Ramos (cell line): ENCODE results near the gene TSHZ2.
"Not testable (repeated sequence)": the region's sequence is repeated elsewhere in the genome, so short reads cannot be mapped to it uniquely, and the experiment has no call there.

Source experiments
- in situ Hi-C: fragments of 300-500 bp; cut with MboI; formaldehyde crosslinking; loops from one replicate; pipeline ENCODE4 v1.14.3; 2022; ENCODE audit warnings: low sequenced_read_pairs; ENCODE audit not compliant: unreplicated experiment

The TSHZ2 gene

DNA sequence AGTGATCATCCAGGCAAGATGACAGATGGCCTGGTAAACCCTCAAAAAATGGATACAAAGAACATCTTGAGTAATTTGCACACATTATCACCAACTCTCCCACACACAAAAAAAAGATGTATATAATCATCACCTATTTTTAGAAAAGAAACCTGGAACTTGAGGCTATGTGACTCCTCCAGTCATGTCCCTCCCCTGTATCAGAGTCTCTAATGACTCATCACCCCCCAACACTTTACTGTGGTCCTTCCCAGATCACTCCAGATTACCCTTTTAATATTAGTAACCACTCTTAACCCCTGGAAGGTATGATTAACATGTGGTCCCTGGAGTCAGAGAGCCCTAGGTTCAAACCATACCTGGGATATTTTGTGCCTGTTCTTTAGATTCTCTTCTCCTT lies 476.7 kb downstream of the TSHZ2 start:
- in situ Hi-C loops: no loop called here

DNA sequence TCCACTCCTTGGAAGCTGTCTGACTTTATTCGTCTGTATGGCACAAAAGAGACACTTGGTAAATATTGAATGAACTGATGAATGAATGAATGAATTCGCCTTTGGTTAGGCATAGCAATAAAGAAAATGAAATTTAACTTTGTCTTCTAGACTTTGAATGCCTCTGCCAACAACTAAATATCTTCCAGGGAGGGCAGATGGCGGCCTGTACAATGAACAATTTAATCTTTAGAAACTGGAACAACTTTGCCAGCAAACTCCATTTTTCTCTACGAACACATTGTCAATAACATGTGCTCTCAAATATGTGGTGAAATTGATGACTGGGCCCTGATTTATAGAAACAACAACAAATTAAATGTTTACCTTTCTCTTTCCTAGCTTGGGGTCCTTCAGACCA lies 480.9 kb downstream of the TSHZ2 start:
- in situ Hi-C loops: no loop called here

DNA sequence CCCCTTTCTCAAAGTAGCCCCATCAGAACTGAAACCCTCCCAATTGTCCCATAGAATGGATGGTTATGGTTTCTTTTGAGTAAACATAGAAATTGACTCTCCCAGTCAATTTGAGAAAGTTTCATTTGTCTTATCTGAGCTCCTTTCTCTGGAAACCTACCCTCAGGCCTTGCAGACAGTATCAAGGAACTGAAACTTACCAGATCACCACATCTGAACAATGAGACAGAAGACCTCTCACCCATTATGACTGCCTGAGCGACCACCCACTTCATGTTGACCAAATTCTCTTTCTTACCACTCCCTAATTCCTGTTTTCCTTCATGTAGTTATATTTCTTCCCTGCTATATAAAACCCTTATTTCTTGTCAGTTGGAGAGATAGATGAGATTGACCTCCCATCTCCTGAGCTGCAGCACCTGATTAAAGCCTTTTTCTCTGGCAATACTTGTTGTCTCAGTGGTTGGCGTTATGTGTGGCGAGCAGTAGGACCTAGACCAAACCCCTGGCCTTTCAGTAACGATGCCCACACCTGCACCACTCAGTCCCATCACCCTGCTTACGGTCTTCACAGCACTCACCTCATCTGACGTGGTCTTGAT lies 482.6 kb downstream of the TSHZ2 start:
- in situ Hi-C loops: no loop called here

DNA sequence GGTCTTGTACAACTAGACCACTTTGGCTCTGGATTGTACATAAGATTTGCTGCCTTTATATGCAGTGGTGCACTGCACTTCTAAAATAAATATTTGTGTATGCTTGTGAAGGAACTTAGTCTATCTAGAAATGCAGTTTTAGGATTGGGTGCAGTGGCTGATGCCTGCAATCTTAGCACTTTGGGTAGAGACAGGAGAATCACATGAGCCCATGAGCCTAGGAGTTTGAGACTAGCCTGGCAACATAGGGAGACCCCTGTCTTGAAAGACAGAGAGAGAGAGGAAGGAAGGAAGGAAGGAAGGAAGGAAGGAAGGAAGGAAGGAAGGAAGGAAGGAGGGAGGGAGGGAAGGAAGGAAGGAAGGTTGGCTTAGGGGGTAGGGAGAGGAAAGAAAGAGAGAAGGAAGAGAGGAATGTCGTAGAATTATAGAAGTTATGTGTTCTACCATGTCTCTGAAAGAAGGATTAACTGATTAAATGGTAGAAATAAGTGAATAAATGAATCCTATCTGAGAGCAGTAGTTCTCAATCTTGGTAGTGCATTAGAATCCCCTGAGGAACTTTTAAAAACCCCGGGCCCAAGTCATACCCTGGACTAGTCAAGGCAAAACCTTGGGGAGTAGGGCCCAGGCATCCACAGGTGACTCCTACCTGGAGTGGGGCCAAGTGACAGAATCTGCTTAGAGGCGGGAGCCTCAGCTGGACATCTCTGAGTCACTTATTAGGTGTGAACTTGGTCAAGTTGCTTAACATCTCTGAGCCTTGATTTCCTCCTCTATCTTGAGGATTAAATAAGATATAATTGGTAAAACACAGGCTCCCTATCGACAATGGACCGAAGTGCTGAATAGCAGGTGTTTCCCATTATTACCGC lies 491.2 kb downstream of the TSHZ2 start:
- in situ Hi-C loops: no loop called here

DNA sequence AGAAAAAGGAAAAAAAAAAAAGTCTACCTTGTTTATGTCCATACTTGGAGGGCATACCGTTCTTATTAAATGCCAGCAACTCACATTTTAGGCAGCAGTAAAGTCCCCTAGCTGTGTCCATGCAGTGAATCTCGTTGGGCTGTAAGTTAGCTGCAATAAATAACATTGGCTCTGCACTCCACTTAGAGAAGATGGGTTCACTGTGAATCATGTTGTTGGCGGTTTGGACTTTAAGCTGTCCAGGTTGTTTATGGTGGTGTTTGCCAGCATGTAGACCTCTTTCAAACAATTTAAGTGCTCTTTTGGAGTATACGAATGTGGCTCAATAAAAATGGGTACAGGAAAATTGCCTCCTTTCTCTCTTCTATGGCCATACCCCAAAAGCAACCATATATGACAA lies 494.1 kb downstream of the TSHZ2 start:
- in situ Hi-C loops: no loop called here

DNA sequence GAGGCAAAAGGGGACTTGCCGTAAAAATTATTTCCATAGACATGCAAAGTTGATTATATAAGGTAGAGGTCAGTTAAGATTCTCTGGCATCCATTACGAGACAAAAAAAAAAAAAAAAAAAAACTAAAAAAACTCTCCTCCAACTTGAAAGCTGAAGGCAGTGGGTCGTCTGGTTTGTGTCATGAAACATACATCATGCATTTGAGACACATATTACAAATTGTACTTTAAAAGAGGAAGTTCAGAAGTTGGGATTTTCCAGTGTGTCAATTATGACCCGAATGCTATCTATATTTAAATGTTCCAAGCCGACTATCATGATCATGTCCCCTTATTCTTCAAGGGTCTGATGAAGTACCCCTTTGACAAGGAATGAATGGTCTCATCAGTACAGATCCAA lies 496.4 kb downstream of the TSHZ2 start:
- in situ Hi-C loops: no loop called here

DNA sequence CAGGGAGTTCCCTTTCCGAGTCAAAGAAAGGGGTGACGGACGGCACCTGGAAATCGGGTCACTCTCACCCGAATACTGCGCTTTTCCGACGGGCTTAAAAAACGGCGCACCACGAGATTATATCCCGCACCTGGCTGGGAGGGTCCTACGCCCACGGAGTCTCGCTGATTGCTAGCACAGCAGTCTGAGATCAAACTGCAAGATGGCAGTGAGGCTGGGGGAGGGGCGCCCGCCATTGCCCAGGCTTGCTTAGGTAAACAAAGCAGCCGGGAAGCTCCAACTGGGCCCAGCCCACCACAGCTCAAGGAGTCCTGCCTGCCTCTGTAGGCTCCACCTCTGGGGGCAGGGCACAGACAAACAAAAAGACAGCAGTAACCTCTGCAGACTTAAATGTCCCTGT lies 500.7 kb downstream of the TSHZ2 start:
- in situ Hi-C loops: not testable (repeated sequence)

DNA sequence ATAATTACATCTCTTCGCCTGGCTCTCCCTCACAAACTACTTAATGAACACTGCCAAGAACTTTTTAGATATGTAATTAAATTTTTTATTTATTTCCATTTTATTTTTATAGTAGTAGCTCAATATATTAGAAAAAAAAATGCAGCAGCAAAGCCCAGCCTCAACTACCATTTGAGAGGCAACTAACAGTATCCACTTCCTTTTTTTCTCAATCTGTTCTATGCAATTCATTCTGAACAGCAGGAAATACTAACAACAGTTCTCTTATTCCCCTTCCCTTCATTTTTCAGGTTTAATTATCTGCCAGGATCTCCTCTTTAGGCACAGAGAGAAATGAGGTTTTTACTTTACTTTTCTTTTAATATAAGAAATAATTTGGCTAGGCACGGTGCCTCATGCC lies 508.8 kb downstream of the TSHZ2 start:
- in situ Hi-C loops: no loop called here

DNA sequence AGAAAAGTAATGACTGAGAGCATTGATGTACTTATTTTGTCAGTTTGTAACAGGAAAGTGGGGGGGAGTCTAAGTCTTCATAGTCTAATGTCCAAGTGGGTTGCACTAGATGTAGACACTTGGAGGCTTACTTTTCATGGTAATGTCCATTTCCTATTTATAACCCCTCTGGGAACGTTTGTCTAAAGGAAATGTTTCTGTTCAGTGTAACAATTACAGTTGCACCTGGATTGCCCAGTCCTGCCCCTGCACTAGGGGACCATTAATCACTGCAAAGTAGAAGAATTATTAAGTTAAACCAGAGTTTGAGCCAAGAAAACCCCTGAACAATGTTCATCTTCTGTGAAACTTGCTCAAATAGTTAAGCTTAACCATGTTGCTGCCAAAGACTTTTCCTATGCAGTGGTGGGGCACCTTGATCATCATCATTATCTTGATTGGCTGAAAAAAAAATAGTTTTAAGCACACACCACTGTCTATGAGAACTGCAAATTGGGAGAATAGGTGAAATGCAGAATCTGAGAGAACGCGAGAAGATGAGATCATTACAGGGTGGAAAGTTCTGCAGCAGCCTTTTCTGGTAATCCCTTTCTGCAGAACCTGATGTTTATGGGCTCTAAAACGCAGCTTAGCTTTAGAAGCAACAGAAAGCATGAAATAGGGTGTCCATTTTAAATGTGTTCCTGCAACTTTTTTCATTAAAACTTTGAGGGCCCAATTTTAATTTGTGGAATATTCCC lies 515.5 kb downstream of the TSHZ2 start:
- in situ Hi-C loops: no loop called here

DNA sequence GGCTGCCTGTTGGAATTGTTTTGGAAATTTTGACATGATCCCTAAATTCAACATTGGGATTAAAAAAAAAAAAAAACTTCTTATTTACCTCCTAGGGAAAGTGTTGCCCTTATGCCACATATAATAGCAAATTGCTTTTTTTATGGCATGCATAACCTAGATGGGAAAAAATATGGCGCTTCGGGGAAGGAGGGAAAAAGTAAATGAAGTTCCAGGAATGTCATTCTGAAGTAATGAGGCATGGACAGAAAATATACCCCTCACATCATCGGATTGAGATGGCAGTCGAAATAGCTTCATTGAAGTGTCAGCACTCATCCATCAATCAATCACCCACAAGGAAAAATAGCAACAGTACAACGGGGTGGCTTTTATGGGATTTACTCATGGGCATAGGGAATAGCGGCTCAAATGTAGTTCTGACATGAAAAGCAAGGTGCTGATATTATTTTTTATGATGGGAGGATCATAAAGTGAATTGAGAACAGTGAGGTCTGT lies 516.7 kb downstream of the TSHZ2 start:
- in situ Hi-C loops: no loop called here

DNA sequence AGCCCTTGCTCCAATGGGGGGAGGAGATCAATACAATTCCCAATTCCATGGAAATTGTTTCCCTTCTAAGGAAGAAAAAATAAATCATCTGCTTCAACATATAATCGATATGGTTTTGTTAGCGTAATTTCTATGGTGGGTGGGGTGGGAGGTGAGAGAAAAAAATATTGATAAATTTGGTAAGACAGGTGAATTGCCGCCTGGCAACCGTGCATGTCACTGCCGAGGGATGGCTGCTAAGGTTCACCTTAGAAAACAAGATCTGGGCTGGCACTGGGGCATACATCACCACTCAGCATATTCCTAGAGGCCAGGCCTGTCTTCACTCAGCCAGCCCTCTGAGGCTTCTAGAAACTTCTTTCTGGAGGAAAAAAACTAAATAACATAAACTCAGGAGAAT lies 517.4 kb downstream of the TSHZ2 start:
- in situ Hi-C loops: no loop called here

DNA sequence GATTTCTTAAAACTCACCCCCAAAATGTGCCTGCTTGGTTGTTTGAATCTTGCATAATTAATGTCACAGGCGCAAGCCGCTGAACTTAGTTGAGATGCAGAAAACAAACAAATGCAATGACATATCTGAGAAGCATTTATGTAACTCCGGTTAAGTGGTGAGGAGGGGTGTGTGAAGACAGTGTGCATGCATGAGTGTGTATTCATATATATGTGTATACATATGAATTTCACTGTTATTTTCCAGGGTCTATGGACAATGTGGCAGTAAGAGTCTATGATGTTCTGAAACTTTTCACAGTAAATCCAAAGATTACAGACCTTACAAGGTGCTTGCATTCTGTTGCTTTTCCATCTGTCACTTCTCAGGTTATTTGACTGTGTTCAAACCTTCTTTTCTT lies 518.5 kb downstream of the TSHZ2 start:
- in situ Hi-C loops: no loop called here

DNA sequence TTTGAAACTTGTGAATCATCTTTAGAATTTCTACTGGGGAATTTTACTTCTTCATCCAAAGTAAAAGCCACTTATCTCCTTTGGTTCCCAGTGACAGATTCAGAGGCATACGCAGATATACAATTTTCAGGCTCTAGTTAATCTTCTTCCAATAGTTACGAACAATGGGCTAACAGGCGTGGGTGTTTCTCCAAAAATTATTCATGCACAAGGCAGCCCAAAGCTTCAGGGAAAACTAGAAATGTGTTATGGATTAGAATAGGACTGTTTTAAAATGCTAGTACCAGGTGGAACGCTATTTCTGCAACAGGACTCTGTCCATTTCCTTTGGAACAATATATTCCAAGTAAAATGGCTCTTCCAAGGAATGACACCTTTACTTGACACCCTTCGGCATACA lies 519.3 kb downstream of the TSHZ2 start:
- in situ Hi-C loops: no loop called here

DNA sequence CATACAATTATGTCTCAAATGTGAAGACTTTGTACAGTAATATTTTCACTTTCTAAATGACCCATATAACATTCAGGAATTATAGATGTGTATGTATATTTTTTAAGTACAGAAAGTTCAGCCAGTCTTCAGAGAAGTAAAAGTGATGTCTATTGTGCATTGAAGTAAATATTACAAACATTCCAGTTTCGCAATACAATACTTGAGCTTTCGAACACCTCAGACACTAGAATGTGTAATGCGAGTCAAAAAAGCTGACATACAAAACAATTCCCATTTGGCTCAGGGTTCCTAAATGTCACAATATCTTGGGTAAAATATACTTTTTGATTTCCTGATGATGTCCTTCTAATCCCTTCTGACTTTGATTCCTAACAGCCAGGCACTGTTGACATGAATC lies 520.1 kb downstream of the TSHZ2 start:
- in situ Hi-C loops: no loop called here

DNA sequence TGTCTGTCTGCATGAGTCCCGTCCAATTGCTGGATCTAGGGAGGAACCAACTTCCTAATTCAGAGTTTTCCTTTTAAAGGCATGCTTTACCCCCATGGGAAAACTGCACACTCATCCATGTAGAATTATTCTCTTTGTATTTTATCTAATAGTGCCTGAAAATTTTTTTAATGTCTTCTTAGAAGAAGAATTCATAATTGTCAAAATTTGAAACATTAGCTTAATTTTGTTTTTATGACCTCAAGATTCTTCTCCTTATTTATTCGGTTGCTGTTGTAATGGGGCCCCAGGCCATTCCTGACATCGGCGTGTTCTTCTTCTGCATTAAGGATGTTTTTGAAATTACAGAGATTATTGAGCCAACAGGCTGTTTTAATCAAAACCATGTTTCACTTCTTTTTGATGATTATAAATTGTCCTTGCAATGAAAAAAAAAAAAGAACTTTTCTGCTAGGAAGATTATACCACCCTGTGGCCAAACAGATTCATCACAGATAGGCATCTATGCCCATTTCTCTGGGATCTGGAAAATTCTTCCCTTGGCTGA lies 521.2 kb downstream of the TSHZ2 start:
- in situ Hi-C loops: no loop called here

DNA sequence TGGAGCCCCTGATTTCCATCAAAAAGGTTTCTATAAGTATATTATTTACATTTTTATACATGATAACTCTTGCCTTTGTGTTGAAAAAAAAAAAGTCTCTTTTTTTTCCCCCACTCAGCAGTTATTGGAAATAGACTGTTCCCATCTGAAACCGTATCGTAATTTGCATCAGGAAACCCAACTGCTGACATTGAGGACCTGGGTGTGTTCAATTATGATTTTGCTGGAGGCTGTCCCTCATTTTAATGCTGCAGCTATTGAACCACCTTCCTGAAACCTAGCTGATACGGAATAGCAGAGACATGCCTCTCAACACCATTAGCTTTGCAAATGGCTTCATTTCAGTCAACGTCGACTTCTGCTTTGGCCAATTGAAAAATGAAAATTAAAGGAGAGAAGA lies 522.6 kb downstream of the TSHZ2 start:
- in situ Hi-C loops: no loop called here

DNA sequence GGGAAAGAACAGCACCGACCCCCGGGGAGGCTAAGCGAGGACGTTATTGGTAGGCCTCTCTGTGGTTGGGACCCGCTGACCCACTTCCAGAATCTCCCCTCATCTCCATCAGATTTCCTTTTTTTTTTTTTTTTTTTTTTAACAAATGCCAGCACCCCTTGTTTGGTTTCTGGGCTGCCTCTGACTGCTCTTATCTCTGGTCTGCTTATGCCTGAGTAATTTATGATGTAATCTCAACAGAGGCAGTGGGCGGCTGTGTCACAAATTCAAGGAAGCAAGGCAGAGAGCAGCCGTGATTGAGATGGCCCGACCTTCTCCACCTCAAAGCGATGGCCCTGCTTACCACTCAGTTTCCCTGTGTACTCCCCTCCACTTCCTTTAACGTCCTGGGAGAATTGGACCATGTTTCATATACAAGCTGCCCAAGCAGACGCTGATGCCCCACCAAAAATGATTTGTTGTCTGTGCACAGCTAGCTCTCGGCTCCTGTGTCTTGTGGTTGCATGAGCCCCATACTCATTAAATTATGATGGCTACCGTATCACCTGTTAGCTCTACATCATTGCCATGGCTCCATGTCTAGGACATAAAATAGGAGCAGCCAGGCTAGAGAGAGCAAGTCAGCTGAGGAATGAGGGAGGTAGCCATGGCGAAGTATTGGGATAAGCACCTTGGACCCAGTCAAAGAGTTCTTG lies 523.4 kb downstream of the TSHZ2 start:
- in situ Hi-C loops: no loop called here

DNA sequence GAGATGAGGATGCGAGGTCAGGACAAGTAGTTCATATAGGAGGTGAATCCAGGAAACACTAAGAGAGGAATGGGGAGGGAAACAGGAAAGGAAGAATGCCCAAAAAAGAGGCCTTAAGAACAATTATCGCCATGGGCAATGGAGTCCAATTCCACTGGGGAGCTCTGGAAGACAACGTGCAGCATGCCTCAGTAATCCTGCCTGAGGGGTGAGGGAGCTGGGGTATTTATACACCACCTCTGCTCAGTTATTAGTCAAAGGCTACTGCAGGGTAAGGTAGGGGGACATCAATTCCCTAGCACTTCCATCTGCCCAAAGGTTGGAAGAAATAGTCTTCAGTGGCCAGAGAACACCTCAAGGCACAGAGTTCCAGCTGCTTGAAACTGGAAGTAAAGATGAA lies 525.1 kb downstream of the TSHZ2 start:
- in situ Hi-C loops: no loop called here

DNA sequence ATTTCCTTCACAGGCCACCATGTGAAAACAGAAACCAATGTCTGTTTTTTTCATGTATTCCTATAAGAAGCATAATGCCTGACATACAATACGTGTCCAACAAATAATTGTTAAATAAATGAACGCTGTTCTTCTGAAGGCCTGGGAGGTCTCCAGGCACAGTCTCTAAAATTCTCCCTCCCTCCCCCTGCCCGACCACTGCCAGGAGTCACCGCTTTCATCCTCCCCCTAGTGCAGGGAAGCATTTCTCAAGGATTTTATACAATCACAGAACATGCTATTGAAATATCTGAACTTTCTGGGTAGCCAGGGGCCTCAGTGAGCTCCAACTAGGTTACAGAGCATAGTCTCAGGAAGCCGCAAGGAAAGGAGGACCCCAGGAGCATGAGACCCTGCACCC lies 526.2 kb downstream of the TSHZ2 start:
- in situ Hi-C loops: no loop called here

DNA sequence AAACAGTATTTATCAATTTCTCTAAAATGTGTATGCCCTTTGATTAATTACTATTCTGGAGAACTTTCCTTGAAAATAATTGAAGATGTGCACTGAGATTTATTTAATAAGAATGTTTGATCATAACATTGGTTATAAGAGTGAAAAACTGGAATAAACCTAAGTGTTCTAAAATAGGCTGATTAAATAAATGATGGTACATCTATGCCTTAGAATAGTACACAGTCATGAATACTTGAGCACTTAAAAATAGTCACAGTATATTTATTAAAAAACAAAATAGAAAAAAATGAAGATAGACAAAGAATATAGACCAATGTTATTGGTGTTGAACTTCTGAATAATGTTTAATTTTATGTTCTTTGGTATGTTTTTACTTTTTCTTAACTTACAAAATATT lies 528.5 kb downstream of the TSHZ2 start:
- in situ Hi-C loops: no loop called here
